GM11168 (cell line): ENCODE results near the gene DDX1.
"Not testable (repeated sequence)": the region's sequence is repeated elsewhere in the genome, so short reads cannot be mapped to it uniquely, and the experiment has no call there.

Experiments used
- in situ Hi-C: fragments of 300-500 bp; cut with MboI; formaldehyde crosslinking; loops from one replicate; pipeline ENCODE4 v1.12.0; 2022; ENCODE audit warnings: low sequenced_read_pairs; ENCODE audit not compliant: unreplicated experiment

Gene DDX1

DNA sequence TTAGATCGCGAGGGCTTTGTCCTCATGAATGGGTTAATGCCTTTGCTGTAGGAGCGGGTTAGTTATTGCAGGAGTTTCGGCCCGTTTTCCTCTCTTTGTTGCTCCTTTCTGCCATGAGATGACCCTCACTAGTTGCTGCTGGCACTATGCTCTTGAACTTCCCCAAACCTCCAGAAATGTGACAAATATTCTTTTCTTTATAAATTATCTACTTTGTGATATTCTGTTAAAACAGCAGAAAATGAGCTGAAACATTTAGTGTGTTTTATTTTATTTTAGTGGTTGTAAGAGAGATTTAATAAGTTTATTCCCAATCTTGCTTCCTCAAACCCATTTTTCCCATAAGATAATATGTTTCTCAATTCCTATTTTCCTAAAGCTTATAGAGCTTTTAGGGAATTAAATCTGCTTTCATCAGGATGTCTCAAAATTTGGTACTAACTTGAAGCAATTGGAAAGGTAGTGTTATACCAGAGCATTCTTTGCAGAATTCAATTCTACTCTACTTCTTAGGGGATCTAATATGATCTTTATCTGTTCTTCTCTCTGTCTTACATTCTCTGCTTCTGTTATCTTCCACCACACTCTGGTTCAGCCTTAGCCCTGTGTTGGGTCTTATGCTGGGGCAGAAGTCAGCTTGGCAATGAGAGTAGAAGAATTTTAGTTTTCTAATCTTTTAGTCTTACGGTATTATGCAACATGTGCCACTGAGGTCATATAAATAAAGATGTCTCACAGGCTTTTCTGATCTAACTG is 23.1 kb downstream of the DDX1 start:
- in situ Hi-C loops, result no loop called here

DNA sequence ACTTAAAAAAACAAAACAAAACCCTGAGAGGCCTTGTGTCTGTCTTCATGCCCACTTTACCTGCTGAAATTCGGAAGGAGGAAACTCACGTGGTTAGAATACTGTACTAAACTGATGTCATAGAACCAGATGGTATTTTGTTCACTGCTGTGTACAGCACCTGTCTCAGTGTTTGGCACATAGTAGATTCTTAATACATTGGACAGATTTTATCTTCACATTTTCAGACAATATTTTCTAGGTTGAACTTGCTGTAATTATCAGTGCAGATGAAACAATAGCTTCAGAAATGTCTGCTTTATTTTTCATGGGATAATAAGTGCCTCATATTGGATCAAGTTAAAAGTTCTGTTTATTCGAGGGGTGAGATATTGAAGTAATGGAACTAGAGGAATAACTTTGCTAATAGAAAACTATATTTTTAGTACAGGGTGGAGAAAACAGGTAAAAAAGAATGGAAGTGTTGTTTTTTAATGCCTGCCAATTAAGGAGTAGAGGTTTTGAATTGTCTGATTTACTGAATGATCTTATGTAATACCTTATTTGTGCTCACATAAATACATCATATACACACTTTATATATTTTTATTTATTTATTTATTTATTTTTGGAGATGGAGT is 23.7 kb downstream of the DDX1 start:
- in situ Hi-C loops, result no loop called here

DNA sequence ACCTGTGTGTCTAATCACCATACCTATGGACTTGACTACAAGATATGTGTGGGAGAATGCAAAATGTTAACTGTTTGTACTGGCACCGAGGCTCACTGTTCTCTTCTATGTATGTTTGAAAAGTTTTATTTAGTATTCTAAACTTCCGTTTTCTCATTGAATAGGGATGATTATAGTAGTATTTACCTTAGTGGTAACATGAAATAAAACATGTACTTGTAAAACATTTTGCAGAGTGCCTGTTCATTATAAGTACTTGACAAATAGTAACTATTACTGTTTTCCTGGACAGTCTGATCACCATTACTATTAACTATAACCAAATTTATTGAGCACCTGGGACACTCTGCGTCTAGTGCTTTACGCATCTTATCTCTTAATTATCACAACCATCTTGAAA is 24.8 kb downstream of the DDX1 start:
- in situ Hi-C loops, result no loop called here

DNA sequence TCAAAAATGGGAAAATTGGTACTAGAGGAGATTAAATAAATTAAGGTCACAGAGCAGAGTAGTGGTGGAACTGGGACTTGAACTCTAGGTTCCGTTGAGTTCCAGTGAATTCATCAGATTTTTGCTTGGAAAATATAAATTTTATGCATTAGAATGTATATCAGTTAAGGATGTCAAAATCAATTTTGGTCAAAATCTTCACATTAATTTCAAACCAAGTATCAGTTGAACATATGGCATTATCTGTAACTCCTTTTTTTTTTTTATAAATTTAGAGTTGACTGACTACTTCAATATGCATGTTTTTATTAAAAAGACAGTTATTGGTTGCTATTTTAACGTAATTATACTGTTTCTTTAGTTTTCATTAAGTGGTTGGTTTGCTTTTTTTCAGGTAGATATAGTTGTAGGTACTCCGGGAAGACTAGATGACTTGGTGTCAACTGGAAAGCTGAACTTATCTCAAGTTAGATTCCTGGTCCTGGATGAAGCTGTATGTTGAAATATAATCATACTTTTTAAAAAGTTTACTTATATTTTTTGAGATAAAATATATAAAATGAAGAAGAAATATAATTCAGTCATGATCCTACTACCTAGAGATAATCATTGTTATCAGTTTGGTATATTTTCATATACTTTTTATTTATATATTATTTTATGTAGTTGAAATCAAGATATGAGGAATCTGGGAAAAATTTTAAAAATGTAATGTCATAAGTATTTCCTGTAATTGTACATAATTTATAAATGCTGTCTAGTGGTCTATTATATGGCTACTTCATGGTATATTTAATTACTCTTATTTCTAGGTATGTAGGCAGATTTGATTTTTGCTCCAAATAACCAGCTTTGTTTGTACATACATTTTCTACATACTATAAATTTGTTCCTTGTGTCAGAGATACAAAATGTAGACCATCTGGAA is 25.4 kb downstream of the DDX1 start:
- in situ Hi-C loops, result no loop called here

DNA sequence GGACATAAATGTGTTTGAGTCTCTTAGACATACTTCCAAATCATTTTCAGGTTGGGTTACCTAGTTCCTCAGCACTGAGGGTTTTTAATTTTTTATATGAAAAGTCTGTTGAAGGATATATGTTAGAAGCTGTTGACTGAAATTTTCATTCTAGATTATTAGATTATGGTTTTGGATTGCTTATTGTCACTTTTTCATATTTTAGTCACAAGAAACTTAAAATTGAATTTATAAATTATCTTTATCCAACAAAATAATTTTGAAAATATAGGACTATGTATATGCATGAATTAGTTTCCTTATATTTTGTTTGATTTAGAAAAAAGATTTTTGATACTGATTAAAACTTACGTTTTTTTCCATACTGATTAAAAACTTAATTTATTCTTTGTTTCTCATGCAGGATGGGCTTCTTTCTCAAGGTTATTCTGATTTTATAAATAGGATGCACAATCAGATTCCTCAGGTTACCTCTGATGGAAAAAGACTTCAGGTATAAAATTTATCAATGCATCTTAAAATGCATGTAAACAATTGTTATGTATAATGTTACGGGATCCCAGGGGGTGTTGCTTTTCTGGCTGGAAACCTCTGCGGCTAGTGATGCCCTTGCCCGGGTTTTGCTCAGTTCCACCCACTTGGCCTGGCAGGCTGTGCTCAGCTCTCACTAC is 26.2 kb downstream of the DDX1 start:
- in situ Hi-C loops, result no loop called here

DNA sequence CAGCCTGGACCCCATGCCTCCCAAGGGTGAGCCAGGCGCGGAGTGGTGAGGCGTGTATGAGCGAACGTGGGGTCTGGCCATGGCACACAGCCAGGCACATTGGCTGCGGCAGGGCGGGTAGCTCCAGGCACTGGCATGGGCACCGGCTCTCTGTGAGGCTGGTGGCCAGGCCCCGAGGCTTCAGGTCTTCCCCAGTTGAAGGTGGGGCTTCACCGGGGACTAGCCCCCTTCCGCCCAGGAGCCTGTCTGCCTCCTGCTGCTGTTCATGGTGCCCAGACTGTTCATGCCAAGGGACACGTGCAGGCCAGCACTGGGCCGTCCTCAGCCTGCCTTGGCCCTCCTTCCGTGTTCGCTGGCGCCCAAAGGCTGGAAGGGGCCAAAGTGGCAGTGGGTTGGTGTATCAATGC is 26.8 kb downstream of the DDX1 start:
- in situ Hi-C loops, result no loop called here

DNA sequence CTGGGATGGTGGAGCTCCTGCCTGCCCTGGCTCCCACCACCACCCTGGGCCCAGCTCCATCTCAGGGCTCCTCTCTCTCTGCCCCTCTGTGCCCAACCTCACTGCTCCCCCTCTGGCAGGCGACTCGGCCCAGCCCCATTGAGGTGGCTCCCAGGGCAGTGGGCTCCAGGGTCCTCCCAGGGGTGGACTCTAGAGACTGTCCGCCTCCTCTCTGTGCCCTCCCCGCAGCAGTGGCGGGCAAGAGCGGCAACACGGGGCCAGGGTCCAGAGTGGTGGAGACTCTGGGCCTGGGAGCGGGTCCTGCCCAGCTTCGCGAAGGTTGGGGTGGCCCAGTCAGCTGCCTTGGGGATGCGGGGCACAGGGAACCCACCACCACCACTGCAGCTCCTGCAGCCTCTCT is 27.4 kb downstream of the DDX1 start:
- in situ Hi-C loops, result no loop called here

DNA sequence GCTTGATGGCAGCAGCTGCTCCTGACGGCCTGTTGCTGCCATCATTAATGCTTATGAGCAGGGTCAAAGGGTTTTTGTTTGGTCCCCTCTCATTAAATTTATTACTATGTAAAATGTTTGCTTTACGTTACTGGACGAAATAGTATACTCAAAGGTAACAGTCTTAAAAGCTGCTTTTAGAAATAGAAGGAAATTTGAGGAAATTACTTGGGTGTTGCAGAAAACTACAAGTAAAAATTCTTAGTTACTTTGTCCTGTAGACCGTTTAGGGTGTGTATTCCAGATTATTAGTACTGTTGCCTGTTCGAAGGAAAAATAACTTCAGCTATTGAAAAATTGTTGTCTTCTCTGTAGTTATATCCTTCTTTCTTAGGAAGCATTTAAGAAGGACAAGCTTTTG is 27.8 kb downstream of the DDX1 start:
- in situ Hi-C loops, result no loop called here

DNA sequence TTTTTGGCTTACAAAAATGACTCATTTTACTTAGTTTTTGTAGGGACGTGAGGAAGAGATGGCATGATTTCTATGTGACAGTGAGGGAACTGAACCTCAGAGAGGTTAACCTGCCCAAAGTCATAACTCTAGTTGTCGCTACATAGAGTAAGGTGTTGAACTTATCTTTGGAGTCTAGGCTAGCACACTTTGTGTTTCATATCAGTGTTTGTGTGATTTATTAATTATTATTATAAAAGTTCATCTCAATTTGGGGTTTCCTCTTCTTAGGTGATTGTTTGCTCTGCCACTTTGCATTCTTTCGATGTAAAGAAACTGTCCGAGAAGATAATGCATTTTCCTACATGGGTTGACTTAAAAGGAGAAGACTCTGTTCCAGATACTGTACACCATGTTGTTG is 28.3 kb downstream of the DDX1 start:
- in situ Hi-C loops, result no loop called here

DNA sequence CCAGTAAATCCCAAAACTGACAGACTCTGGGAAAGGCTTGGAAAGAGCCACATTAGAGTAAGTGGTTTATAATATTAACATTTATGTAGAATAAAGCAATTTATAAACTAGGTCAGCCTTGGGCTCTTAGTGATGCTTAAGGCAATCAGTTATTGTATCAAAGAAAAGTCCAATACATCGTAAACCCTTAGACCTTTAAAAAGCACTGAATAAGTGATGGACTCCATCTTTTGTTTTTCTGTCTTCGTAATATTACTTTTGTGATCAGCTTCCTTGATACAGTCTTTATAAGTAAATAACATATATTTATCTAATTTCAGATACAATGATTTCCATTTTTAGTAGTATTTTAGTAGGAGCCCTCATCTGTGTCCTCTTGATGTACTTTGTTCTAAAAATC is 28.7 kb downstream of the DDX1 start:
- in situ Hi-C loops, result no loop called here

DNA sequence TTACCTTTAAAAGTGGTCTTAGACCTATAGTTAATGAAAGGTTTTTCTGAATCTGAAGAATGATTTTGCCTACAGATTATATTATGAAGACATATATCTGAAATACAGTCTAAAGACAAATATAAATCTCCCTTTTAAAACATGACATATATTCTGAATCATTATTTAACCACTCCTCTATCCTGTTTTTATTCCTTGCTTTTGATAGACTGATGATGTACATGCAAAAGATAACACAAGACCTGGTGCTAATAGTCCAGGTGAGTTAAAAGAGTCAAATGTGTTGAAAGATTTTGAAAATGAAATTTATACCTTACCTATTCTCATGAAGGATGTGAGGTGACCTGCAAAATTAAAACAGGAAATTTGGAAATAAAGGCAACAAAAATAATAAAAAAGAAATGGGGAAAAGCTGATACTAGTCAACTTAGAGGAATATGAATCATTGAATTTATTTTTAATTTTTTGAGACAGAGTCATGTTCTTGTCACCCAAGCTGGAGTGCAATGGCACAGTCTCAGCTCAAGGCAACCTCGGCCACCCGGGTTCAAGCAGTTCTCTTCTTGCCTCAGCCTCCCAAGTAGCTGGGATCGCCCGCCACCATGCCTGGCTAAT is 29.3 kb downstream of the DDX1 start:
- in situ Hi-C loops, result no loop called here

DNA sequence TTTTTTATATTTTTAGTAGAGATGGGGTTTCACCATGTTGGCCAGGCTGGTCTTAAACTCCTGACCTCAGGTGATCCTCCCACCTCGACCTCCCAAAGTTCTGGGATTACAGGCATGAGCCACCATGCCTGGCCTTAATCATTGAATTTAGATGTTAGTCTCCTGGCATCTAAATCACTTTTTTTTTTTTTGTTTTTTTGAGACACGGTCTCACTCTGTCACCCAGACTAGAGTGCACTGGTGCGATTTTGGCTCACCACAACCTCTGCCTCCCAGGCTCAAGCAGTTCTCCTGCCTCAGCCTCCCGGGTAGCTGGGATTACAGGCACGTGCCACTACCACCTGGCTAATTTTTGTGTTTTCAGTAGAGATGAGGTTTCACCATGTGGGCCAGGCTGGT is 29.8 kb downstream of the DDX1 start:
- in situ Hi-C loops, result not testable (repeated sequence)

DNA sequence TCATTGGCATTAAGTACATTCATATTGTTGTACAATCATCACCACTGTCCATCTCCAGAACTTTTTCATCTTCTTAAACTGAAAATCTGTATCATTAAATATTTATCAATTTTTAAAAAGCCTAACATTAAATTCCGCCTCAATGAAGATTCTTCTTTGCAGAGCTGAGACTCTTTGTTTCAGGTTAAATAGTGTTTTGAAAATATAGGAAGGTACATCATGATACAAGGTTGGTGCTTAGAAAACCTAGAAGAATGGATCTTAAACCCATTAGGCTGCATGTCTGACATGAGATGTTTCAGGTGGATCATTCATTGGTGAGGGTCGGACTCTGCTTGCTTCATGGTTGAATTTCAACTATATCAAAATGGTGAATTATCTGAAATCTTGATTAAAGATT is 30.5 kb downstream of the DDX1 start:
- in situ Hi-C loops, result no loop called here

DNA sequence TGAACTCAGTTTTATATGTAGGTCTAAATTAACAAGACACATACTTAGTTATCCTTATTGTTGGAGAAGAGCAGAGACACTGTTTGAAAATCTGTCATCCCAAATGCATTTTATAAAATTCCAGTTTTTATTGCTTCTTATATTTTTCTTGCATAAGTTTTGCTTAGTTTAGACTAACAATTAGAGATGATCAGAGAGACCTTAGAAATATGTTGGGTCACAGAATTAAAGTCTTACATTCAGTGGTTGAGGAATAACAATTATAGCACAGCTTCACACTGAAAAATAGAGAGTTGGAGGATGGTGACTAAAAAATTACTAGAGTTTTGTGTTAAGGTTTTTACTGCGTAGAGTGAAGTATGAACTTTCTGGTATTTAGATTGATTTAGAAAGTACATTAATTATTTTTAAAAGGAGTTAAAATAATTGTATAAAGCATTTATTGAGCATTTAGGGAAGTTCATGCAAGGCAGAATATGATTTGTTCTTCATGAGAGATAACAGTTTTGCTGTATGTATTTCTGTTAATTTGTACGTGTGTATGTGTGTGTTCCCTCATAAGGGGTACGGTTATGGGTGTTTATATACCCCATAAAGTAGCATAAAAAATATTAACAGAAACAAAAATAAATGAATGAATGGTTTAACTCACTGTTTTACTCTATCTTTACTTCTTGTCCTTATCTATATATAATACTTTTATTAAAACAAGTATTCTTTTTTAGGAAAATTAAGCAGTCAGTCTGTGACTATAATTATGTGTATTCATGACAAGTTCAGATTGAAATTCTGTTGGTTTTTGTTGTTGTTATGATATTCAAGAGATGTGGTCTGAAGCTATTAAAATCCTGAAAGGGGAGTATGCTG is 31.2 kb downstream of the DDX1 start:
- in situ Hi-C loops, result no loop called here

DNA sequence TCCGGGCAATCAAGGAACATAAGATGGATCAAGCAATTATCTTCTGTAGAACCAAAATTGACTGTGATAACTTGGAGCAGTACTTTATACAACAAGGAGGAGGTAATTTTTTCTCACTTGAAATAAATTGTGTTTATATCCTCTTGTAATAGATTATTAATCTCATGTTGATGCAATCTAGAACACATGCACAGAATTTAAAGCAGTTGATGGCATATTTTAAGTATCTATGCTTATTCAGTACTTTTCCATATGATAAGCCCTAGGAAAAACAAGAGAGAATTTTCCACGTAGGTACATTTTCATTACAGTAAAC is 31.8 kb downstream of the DDX1 start:
- in situ Hi-C loops, result no loop called here

DNA sequence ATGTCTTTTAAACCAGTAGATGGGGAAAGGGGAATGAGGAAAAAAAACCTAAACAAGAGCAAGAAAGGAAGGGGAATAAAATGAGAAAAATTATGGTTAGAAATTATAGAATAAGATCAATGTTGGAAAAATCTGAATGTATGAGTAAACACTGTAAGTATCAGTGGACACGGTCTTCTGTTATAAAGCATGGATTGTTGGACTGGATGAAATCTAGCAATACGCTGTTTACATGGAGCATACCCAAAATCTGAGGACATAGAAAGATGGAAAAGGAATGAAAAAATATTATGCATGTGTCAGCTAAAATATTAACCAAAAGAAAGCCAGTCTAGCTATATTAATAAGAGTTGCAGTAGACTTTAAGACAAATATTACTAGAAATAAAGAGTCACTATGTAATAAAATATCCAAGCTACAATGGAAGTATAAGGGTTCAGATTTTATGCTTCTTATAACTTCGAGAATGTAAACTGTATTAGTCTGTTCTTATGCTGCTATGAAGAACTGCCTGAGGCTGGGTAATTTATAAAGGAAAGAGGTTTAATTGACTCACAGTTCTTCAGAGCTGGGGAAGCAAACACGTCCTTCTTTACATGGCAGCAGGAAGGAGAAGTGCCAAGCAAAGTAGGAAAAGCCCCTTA is 32.4 kb downstream of the DDX1 start:
- in situ Hi-C loops, result no loop called here

DNA sequence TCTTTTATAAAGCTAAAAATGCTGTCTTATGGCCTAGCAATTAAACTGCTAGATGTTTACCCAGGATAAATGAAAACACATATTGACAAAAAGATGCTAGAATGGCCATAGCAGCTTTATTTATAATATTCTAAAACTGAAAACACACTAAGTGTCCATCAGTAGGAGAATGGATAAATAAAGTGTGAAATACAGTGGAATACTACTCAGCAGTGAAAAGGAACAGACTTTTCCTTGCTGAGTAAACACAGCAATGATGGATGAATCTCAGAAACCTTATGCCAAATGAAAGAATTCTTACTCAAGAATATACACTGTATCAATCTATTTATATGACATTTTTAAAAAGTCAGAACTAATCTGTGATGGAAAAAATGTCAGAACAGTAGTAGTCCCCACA is 33.2 kb downstream of the DDX1 start:
- in situ Hi-C loops, result loop anchor here (25.0 kb wide), 1 partner anchor 137 kb away; no protein-coding TSS in a partner anchor

DNA sequence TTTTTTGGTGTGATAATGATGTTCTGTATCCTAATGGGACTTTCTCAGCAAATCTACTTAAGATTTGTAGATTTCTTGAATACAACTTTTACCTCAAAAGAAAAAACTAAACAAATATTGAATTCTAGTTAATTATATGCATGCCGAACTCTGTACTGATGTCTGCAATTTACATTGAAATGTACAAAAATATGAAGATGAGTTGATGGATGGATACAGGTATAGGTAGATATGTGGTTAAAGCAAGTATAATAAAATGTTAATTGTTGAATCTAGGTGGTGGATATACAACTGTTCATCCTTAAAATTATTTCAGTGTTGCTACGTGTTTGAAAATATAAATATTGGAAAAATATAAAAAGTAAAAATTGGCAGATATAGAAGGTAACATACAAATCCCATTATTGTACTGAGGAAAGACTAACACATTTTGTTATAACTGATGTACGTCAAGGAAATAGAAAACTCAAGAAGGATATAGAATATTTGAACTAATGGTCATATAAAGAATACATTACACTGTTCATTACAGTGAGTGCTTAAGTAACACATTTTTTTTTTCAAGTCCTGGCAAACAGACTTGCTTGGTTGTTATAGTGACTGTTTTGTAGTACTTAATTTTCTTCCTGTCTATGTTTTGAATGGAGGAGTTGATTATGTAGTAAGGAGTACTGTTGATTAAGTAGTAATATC is 33.8 kb downstream of the DDX1 start:
- in situ Hi-C loops, result loop anchor here (25.0 kb wide), 1 partner anchor 137 kb away; no protein-coding TSS in a partner anchor
